AG20443 (cell line): ENCODE data around the gene KLHL2.
"Not testable (repeated sequence)": the region's sequence is repeated elsewhere in the genome, so short reads cannot be mapped to it uniquely, and the experiment has no call there.

Experiments
- DNase-seq: peaks from one replicate; pipeline ENCODE4 v3.0.0; 2012; ENCODE audit warnings: low spot score, mixed read lengths

The KLHL2 gene

DNA sequence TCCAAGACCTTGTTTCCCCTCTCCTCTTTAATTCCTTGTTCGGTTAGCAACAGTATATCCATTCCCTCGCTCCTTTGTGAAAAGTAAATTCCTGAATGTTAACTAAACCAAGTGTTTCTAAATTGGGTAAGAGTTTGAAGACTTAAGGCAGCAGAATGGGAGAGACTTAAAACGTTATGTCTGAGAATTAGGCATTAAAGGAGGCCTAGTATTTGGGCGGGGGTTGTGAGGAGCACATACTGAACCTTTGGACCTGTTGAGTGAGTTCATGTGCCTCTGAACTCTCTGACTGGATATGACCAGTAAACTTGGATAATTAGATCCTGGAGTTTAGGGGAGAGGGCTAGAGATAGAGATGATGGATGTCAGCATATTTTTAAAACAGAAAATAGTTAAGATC is 121.3 kb downstream of the KLHL2 start:
- DNase-seq = no peak

DNA sequence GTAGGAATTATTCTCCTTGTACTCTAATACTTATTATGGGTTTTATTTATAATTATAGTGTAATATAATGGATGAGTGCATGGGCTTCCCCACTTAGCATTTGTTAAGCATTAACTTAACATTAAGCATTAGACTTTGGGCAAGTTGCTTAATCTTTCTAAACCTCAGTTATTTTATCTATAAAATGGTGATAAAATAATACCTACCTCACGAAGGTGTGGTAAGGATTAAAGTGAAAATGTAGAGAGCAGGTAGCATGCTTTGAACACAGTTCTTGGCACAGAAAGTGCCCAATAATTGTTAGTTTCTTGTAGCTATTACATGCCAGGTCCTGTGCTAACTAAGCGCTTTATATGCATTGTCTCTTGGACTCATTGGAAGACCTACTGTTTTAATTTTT is 122.7 kb downstream of the KLHL2 start:
- no peak for DNase-seq

DNA sequence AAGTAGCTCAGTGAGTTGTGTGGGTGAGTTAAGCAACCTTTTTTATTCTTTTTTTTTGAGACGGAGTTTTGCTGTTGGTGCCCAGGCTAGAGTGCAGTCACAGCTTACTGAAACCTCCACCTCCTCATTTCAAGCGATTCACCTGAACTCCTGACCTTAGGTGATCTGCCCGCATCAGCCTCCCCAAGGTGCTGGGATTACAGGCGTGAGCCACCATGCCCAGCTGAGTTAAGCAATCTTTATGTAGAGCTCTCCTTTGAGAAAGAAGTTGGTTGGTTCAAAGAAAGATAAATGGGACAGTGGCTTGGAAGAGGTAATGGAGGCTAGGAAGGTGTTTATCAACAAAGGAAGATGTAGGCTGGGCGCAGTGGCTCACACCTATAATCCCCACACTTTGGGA is 123.3 kb downstream of the KLHL2 start:
- no peak for DNase-seq

DNA sequence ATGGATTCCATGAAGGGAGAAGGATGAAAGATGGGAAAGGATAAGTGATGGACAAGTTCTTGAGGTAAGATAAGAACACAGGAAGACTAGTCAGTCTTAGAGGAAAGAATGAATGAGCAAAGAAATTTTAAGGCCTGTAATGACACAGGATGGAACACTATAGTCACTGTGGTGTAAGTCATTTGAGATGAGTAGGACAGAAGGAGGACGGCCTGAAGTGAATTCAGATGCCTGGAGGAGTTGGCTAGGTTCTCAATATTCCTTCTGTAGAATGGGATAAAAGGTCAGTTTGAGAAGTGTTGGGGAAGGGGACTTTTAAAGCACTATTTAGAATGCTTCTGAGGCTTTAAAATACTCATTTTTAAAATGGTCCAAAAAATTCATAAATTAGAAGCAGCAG is 124.0 kb downstream of the KLHL2 start:
- no peak for DNase-seq

DNA sequence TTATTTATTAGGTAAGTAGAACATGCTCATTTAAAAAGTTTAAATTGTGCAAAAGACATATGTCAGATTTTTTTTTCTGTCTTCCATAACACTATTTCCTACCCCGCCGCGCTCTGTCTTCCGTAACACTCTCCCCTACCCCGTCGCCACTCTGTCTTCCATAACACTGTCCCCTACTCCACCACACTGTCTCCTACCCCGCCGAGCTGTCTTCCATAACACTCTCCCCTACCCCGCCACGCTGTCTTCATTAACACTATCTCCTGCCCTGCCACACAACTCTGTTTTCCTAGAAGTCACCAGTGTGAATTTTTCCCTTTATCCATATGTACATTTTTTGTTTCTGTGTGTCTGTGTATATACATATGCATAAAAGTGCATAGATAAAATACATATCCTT is 124.5 kb downstream of the KLHL2 start:
- no peak for DNase-seq

DNA sequence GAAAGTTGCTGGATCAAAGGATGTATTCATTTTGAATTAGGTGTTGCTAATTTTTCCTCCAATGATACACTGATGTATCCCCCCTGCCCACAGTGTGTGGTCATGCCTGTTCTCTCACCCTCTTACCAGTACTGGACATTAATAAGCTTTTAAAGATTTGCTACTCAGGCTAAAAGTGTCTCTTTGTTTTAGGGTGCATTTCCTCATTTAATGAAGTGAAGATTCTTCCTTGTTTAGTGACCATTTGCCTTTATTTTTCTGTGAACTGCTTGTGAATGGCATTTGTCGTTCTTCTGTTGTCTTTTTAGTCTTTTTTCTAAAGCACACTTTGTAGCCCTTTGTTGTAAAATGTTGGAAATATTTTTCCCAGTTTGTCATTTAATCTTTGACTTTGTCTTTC is 125.1 kb downstream of the KLHL2 start:
- no peak for DNase-seq

DNA sequence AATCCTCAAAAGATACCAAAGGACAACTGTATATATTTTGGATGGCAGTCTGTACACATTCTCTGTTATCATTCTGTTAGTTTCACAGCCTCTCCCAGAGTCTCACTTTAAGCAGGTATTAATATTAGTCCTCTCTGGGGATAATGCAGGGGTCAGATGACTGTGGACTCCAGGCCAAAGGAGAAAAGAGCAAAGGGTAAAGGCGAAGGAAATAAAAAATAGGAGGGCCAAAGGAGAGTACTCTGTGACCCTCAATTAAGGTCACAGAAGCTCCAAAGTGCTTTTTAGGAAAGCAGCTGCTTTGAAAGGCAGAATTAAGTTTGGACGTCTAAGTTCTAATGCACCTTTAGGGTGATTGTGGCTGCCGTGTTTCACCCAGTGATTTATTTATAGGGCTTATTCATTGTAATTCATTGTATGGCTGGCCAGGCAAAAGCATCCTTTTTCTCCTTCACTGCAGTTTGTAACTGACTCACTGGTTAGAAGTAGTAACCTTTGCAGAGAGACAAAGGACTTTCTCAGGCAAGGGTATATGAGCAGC is 127.9 kb downstream of the KLHL2 start:
- no peak for DNase-seq

DNA sequence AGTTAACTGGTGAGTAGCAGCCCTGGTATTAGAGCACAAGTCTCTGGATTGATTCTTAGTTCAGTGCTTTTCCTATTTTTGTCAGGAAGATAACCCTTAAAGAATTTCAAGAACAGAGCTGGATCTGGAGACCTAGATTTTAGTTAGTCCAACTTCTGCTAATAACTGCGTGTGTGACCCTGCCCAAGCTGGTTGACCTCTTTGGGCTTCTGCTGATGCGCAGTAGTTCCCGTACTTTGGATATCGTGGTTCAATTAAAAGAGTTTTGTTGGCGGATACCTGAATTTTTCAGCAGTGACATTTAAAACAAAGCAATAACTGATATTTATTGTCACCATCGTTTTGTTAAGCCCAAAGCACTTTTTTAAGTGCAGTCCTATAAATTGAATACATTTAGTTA is 129.4 kb downstream of the KLHL2 start:
- no peak for DNase-seq

DNA sequence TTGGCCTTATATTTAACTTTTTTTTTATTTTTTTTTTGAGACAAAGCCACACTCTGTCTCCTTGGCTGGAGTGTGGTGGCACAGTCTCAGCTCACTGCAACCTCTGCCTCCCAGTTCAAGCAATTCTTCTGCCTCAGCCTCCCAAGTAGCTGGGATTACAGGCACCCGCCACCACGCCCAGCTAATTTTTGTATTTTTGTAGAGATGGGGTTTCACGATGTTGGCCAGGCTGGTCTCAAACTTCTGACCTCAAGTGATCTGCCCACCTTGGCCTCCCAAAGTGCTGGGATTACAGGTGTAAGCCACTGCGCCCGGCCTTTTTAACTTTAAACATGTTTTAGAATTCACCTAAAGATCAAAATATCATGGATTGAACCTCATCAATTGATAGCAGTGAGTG is 135.0 kb downstream of the KLHL2 start:
- not testable (repeated sequence) for DNase-seq

DNA sequence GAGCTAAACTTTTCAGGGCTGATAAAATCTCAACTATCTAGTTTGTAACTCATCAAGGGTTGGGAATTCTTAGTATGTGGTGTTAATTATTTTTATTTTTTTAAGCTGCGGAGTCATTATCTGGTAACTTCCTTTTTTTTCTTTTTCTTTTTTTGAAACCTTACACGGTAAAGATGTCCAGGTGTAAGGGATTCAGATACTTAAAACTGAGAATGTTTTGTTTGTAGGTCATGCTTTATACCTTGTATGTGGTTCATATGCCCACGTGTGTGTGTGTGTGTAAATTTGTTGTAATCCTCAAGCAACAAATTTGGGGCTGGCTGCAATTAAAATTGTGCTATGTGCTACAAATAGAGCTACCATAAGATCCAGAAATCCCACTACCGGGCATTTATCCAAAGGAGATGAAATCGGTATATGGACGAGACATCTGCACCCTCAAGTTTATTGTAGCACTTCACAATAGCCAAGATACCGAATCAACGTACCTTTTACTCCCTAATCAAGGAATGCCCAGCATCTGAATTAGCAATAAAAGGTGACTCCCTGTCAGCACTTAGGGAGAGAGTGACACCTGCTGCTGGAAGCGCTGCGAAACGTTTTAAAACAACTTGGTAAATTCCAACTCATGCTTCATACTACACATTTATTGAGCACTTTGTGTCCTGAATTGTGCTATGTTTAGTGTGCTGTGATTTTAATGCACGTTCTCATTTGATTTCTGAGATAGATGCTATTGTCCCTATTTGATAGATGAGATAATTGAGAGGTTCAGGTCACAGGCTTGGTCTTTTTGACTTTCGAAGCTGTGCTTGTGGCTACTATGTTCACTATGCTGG is 136.2 kb downstream of the KLHL2 start:
- no peak for DNase-seq

DNA sequence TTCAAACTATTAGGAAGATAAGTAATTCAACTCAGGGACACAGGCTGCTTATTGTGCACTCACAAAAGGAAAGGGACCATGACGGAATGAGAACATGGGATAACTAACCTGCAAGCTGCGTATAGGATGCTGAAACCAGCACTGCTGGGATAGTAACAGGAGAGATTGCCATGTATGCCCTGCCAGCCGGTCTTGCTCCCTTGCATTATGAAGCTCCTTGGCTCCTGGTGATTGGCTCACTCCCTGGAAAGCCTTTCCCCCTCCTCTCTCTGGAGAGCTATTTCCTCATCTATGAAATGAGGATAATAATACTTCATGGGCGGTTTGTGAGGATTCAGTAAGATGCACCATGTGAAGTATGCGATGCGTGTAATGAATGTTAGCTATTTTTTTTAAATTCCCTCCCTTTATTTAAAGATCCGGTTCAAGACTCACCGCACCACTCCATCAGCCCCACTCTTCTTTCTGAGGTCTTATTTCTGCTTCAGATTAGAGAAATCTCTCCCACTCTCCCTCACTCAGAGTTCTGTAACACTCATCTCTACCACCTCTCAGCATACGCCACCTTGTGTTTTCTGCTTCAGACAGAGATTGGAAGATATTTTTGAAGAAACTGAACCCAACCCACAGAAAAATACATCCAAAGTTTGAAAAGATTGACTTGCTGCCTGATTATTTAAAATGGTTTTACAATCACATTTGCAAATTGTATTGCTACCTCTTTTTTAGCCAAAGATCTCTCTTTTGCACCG is 138.5 kb downstream of the KLHL2 start:
- no peak for DNase-seq

DNA sequence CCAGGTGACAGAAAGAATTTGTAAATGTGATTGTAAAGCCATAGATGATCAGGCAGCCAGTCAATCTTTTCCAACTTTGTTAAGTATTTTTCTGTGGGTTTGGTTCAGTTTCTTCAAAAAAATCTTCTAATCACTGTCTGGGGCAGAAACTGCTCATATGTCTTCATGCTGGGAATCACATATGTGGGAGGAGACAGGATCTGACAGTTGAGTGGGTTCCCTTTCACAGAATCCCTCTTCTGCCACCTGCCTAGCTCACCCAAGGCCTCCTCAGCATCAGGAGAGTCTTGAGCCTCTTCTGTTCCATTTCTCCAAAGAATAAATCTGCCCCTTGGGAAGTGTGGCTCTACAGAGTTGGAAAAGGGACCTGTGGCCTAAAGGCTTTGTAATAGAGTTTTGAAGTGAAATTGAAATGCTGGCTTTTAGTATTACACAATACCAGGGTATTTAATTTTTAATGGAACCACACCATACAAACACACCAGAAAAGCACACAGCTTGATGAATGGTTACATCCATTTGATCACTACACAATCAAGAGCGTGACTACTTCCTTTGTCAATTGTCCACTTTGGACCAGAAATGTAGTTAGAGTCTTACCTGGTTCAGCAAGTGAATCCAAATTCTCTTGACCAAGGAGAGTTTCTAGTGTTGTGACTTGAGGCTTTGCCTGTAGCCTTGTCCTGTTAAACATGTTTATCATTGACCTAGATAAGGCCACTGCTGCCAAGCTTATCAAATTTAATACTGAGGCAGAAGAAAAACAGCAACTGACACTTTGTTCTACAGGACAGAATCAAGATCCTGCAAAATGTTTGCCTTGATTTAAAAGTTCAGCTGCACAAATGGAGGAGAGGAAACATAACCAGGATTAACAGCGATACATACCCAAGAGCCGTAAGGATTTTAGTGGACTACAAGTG is 140.5 kb downstream of the KLHL2 start:
- no peak for DNase-seq

DNA sequence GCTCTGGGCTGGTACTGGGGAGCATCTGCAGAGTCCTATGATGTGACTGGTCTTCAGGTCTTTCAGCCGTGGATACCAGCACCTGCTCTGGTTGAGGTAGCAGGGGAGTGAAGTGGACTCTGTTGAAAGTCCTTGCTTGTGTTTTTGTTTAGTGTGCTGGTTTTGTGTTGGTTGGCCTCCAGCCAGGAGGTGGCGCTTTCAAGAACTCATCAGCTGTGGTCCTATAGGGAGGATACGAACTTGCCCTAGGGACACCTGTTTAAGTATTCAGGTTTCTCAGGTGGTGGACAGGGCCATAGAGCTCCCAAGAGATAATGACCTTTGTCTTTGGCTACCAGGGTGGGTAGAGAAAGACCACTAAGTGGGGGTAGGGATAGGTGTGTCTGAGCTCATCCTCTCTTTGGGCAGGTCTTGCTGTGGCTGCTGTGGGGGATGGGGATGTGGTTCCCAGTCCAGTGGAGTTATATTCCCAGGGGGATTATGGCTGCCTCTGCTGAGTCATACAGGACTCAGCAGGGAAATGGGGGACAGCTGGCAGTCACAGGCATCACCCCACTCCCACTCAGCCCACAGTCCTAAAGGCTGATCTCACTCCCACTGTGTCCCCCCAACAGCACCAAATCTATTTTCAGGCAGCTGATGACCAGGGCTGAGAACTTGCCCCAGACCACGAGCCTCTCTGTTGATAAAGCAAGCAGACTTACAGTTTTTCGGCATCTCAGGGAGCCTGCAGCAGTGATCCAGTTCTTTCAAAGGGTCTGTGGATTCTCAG is 144.2 kb downstream of the KLHL2 start:
- no peak for DNase-seq

DNA sequence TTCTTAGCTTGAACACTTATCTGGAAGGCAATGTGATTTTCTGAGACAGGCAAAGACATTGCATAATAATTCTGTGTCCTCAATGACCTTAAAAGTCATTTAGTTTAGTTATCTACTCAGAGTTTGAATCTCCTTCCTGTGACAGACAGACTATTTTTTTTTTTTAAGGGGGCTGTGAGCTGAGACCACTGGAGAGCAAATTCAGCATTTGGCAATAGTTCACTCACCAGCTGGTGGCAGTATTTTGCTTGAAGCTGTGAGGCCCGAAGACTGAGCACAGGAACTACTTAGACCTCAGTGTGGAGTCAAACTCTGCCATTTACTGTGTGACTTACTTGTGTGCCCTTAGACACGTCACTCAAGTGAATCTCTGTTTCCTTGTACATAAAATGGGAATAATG is 148.5 kb downstream of the KLHL2 start:
- DNase-seq = peak; percentile 44

DNA sequence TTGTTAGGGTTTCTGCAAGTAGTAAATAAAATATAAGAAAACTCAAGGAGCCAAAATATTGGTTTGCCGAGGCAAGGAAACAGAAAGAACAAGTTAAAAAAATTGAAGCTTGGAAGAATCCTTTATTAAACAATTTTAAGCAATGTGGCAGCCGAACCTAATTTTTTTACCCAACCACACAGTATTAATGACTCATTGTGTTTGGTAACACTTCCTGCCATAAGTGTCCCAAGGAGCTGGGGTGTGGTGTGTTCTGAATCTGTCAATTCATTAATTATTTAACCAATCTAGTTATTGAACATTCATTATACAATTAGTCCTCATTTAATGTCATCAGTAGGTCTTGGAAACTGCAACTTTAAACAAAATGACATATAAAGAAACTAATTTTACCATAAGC is 152.1 kb downstream of the KLHL2 start:
- peak; percentile 64 for DNase-seq

DNA sequence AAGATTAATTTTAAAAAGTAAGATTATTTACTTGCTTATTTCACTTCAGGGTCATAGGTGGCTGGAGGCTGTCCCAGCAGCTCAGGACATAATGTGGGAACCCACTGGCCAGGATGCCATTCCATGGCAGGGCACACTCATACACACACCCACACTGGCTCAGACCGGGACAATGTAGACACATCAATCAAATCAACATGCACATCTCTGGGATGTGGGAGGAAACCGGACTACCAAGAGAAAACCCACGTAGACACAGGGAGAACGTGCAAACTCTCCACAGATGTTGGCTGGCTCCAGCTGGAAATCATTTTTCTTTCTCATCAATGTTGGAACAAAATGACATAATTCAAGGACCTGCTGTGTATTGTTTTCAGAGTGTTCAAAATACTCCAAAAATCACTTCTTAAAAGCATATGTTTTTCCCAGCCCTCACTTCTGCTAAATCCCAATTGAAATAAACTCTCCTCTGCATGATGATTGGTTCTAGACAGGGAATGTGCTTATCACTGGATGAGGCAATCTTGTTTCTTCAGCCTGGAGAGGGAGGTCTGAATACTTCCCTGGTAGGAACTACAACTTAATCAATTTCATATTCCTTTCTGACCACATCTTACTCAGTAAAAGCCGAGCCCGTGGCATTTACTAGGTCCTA is 152.8 kb downstream of the KLHL2 start:
- peak; percentile 49 for DNase-seq

DNA sequence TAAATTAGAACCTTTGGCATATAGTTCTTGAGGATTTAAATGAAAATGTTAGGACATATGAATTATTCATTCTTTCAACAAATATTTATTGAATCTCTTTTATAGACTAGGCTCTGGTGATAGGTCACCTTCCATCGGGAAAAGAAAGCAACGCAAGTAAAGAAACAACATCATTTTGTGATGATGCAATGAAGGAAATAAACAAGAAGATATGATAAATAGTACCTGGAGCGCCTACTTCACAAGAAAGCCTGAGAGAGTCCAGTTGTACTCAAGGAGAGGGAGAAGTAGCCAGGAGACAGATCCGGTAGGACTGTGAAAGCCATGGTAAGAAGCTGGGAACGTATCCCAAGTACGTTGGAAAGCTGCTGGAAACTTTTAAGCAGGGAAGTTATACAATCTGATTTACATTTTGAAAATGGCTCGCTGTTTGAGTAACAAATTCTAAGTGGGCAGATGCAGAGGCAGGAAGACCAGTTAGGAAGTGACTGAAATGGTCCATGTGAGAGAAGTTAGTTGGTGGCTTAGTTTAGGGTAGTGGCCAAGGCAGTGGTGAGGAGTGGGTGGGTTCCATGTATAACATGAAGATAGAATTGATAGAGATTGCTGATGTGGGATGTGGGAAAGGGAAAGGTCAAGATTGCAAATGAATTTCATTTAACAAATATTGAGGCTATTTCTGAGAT is 153.8 kb downstream of the KLHL2 start:
- no peak for DNase-seq

DNA sequence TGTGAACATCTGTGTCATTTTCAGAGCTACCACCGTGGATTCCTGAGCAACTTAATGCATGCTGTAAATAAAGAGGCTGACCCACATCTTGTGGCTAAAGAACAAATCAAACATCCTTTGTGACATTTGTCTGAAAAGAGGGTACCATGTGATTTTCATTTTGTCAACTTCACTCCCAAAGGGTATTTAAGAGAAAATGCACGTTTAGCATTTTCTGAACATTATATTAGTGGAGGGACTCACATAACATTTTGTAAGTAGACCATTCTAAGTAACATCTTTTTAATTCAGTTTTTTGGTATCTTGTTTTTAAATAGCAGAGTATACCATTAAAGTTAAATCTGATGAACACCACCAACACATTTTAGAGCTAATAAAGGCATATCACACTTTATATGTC is 154.4 kb downstream of the KLHL2 start:
- no peak for DNase-seq

DNA sequence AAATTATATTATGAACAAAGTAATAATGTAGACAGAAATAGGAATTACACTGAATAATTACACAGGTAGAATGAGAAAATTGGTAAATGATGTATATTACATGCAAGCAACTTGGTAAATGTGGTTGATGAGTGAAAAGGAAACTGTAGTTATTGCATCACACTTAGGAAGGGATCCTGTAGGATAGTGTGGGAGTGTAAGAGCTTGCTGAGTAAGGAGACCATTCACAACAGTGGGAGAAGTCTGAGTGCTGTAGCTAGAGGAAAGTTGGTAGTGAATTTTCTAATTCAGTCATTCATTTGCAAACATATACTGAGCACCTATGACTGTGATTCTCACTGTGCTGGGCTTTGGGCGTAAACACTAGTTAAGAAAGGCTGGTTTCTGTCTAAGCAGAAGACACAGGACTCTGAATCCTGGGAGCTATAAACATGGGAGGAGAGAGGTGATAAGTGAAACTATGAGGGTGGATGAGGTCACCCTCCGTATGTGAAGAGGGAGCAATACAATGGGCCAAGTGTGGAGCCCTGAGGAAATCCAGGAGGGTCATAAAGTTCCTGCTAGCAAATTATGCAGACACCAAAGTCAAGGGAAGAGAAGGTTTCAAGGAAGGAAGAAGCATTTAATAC is 157.2 kb downstream of the KLHL2 start:
- no peak for DNase-seq

DNA sequence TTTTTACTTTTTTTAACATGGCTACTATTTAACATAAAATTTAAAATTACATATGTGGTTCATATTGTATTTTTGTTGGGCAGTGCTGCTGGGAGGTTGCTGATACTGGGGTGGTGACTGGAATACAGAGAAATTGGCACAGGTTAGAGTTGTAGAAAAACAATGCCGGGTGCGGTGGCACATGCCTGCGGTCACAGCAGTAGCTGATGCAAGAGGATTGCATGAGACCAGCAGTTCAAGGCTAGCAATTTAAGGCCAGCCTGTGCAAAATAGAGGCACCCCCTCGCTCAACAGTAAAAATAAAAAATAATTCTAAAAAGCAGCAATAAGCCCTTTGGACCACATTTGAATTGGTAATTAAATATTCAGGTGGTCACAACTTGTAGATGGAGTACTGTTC is 159.7 kb downstream of the KLHL2 start:
- DNase-seq = peak; percentile 45
